ENCODE results near the gene GLCCI1.

Gene GLCCI1

DNA sequence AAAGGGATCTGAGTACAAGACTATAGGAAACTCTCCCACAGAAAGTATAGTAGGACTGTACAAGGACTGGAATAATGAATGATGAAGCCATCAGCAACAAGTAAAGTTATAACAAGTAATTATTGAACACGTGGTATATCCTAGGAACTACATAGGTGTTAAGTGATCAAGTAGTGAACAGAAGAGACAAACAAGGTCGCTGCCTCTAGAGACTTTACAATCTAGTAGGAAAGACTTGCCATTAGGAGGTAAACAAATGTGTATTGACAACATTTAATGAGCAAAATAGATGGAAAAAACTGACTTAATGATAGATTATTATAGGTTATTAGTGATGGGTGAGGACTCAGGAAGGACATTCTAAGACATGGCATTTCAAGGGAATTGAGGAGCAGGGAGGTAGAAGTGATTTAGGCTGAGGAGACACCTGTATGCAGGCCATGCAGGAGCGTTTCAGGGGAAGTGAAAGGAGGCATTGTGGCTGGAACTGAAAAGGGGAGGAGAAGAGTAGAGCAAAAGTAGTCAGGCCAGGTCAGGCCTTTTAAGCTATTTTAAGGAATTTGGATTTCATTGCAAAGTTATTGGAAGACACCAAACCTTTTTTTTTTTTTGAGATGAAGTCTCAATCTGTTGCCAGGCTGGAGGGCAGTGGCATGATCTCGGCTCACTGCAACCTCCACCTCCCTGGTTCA lies 8.5 kb upstream of the GLCCI1 start:
- H3K4me2 ChIP-seq (ENCODE audit: low read length): no peak overlapping the region
- H3K9me3 ChIP-seq (ENCODE audit: control insufficient read depth, low read length): no peaks in the 10 kb centered on the region
- no peaks in the 10 kb centered on the region for H3K4me1 ChIP-seq
- H2AFZ ChIP-seq: no peak overlapping the region
- no peaks in the 10 kb centered on the region for H3K27me3 ChIP-seq (ENCODE audit: control insufficient read depth, insufficient read depth, low read length)
- H3K79me2 ChIP-seq: no peaks in the 10 kb centered on the region
- no peak overlapping the region for H3K27ac ChIP-seq
- no peak overlapping the region for H3K9ac ChIP-seq
- H3K36me3 ChIP-seq (ENCODE audit: control insufficient read depth, insufficient read depth, low read length): no peaks in the 10 kb centered on the region
- TF ChIP-seq, protein P1, sequence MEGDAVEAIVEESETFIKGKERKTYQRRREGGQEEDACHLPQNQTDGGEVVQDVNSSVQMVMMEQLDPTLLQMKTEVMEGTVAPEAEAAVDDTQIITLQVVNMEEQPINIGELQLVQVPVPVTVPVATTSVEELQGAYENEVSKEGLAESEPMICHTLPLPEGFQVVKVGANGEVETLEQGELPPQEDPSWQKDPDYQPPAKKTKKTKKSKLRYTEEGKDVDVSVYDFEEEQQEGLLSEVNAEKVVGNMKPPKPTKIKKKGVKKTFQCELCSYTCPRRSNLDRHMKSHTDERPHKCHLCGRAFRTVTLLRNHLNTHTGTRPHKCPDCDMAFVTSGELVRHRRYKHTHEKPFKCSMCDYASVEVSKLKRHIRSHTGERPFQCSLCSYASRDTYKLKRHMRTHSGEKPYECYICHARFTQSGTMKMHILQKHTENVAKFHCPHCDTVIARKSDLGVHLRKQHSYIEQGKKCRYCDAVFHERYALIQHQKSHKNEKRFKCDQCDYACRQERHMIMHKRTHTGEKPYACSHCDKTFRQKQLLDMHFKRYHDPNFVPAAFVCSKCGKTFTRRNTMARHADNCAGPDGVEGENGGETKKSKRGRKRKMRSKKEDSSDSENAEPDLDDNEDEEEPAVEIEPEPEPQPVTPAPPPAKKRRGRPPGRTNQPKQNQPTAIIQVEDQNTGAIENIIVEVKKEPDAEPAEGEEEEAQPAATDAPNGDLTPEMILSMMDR (IDR thresholded peaks at IDR 0.05): no peak
- H3K4me3 ChIP-seq (ENCODE audit: low read depth, low read length): no peak overlapping the region

DNA sequence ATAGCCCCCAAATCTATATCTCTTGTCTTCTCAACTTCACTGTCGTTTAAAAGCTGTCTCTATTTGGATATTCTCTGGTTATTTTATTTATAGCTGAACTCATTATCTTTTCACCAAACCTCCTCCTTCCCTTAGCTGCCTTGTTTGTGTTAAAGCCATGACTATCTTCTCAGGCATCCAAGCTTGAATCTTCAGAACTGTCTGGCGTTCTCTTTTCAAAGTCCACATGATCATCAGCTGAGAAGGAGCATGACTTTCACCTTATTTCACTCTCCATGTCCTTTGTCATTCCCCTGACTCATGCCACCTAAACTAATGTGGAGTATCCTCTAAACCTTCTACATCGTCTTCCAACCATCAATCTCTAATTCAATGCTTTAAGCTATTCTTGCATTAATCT lies 5.7 kb upstream of the GLCCI1 start:
- TF ChIP-seq, protein P1 (IDR thresholded peaks at IDR 0.05): no peak
- Histone ChIP-seq H3K27ac (no peak overlapping the region), H2AFZ (no peak overlapping the region), H3K9ac (no peak overlapping the region), H3K36me3 (ENCODE audit: control insufficient read depth, insufficient read depth, low read length) (no peaks in the 10 kb centered on the region), H3K4me3 (ENCODE audit: low read depth, low read length) (no peak overlapping the region), H3K4me2 (ENCODE audit: low read length) (no peak overlapping the region), H3K27me3 (ENCODE audit: control insufficient read depth, insufficient read depth, low read length) (no peaks in the 10 kb centered on the region), H3K79me2 (no peaks in the 10 kb centered on the region), H3K9me3 (ENCODE audit: control insufficient read depth, low read length) (no peaks in the 10 kb centered on the region), H3K4me1 (no peaks in the 10 kb centered on the region)

DNA sequence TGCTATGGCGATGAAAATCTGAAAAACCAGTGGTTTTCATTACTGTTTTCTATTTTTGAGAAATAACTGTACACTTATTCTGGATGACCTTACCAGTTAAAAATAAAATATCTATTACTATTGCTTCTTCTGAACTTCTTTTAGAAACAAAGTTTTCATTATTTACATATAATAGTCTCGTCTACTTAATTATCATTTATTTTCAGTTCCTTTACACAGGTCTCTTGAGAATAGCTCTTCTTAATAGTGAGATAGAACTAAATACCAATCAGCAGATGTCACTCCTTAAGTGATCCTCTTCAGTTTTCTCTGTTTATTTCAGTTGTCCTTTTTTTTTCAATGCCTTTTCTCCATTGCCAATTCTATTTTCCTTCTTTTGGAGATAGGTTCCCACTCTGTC lies 4.3 kb upstream of the GLCCI1 start:
- Histone ChIP-seq H3K9ac (no peak overlapping the region), H3K27ac (no peak overlapping the region), H3K9me3 (ENCODE audit: control insufficient read depth, low read length) (no peaks in the 10 kb centered on the region), H3K36me3 (ENCODE audit: control insufficient read depth, insufficient read depth, low read length) (no peaks in the 10 kb centered on the region), H3K4me2 (ENCODE audit: low read length) (no peak overlapping the region), H3K4me3 (ENCODE audit: low read depth, low read length) (no peak overlapping the region), H3K79me2 (no peaks in the 10 kb centered on the region), H2AFZ (no peak overlapping the region), H3K27me3 (ENCODE audit: control insufficient read depth, insufficient read depth, low read length) (no peaks in the 10 kb centered on the region), H3K4me1 (no peaks in the 10 kb centered on the region)
- TF ChIP-seq, protein P1 (IDR thresholded peaks at IDR 0.05): no peak

GRCh38 chr7:7964691-7965090 lies 3.9 kb upstream of the GLCCI1 start:
- no peak overlapping the region for H3K27ac ChIP-seq
- H3K79me2 ChIP-seq: no peaks in the 10 kb centered on the region
- no peak overlapping the region for H2AFZ ChIP-seq
- H3K4me1 ChIP-seq: no peaks in the 10 kb centered on the region
- no peaks in the 10 kb centered on the region for H3K9me3 ChIP-seq (ENCODE audit: control insufficient read depth, low read length)
- no peaks in the 10 kb centered on the region for H3K27me3 ChIP-seq (ENCODE audit: control insufficient read depth, insufficient read depth, low read length)
- no peak overlapping the region for H3K4me3 ChIP-seq (ENCODE audit: low read depth, low read length)
- TF ChIP-seq, protein P1 (IDR thresholded peaks at IDR 0.05): no peak
- H3K9ac ChIP-seq: no peak overlapping the region
- H3K4me2 ChIP-seq (ENCODE audit: low read length): no peak overlapping the region
- H3K36me3 ChIP-seq (ENCODE audit: control insufficient read depth, insufficient read depth, low read length): no peaks in the 10 kb centered on the region

GRCh38 chr7:7965301-7965700 lies 3.3 kb upstream of the GLCCI1 start:
- no peak overlapping the region for H3K9ac ChIP-seq
- no peaks in the 10 kb centered on the region for H3K27me3 ChIP-seq (ENCODE audit: control insufficient read depth, insufficient read depth, low read length)
- TF ChIP-seq, protein P1 (IDR thresholded peaks at IDR 0.05): no peak
- no peak overlapping the region for H2AFZ ChIP-seq
- H3K36me3 ChIP-seq (ENCODE audit: control insufficient read depth, insufficient read depth, low read length): no peaks in the 10 kb centered on the region
- H3K79me2 ChIP-seq: no peaks in the 10 kb centered on the region
- H3K4me1 ChIP-seq: no peaks in the 10 kb centered on the region
- H3K27ac ChIP-seq: no peak overlapping the region
- H3K4me3 ChIP-seq (ENCODE audit: low read depth, low read length): no peak overlapping the region
- no peak overlapping the region for H3K4me2 ChIP-seq (ENCODE audit: low read length)
- no peaks in the 10 kb centered on the region for H3K9me3 ChIP-seq (ENCODE audit: control insufficient read depth, low read length)
